ENCODE measurements around the gene STUM.

GRCh38 chr1:226649244-226649643 is 100.7 kb downstream of the STUM start:
- no peak for TF ChIP-seq ZNF274 (IDR thresholded peaks at IDR 0.05; ENCODE audit: low read depth, low read length)
- no peak for TF ChIP-seq YY1 (IDR thresholded peaks at IDR 0.05; ENCODE audit: insufficient read depth, insufficient read length)
- TF ChIP-seq SUZ12 (IDR thresholded peaks at IDR 0.05; ENCODE audit: extremely low read depth, insufficient read depth, insufficient read length), result no peak

All from NT2/D1 (cell line).